Measurements from ENCODE around the gene OR4S2. TPM values are rescaled to one million over a fixed set of nuclear protein-coding genes. Genes with fewer than 3 reads are reported as not detected.

Gene OR4S2
- total and polyA plus RNA-seq, 12 donors: not detected

- 73 to 74% methylated on average over 4 of the region's 4 CpGs for WGBS, 2 donors
- H3K9me3 ChIP-seq: peaks cover 0 to 59% (median 11%) of the 10 kb centered on the region in 11 donors
- ATAC-seq (no peak), DNase-seq (no peak)
- intact Hi-C loops (cut with DNase I): no loop called here
- no peak overlapping the region for H3K4me3 ChIP-seq
- no peak overlapping the region for H3K27ac ChIP-seq
- no peaks in the 10 kb centered on the region for H3K4me1 ChIP-seq
- no peaks in the 10 kb centered on the region for H3K36me3 ChIP-seq
- TF ChIP-seq CTCF (IDR thresholded peaks at IDR 0.05): no peak
- H3K27me3 ChIP-seq: no peaks in the 10 kb centered on the region
Observed at GRCh38 chr11:55701429-55701828, 53.3 kb downstream of the OR4S2 start.

Other genes with a start within 250 kb of the OR4S2 start
- not detected for gene OR4C15, start 93.9 kb upstream of the OR4S2 start, total RNA-seq
- not detected for gene OR4C15, start 93.9 kb upstream of the OR4S2 start, polyA plus RNA-seq
- not detected for gene OR4C16, start 76.2 kb upstream of the OR4S2 start, total RNA-seq
- gene OR4C16, start 76.2 kb upstream of the OR4S2 start, polyA plus RNA-seq: not detected
- gene OR4C11, start 40.7 kb upstream of the OR4S2 start, total RNA-seq: not detected
- gene OR4C11, start 40.7 kb upstream of the OR4S2 start, polyA plus RNA-seq: not detected
- gene OR4P4, start 13.2 kb upstream of the OR4S2 start, total RNA-seq: not detected
- not detected for gene OR4P4, start 13.2 kb upstream of the OR4S2 start, polyA plus RNA-seq
- gene OR4C6, start 13.9 kb downstream of the OR4S2 start, total RNA-seq: not detected
- gene OR4C6, start 13.9 kb downstream of the OR4S2 start, polyA plus RNA-seq: not detected
- gene OR5D13, start 125.1 kb downstream of the OR4S2 start, total RNA-seq: not detected
- gene OR5D13, start 125.1 kb downstream of the OR4S2 start, polyA plus RNA-seq: not detected
- not detected for gene OR5D14, start 147.2 kb downstream of the OR4S2 start, total RNA-seq
- not detected for gene OR5D14, start 147.2 kb downstream of the OR4S2 start, polyA plus RNA-seq
- not detected for gene OR5L1, start 163.0 kb downstream of the OR4S2 start, total RNA-seq
- gene OR5L1, start 163.0 kb downstream of the OR4S2 start, polyA plus RNA-seq: not detected
- gene OR5D18, start 171.3 kb downstream of the OR4S2 start, total RNA-seq: not detected
- gene OR5D18, start 171.3 kb downstream of the OR4S2 start, polyA plus RNA-seq: not detected
- not detected for gene OR5L2, start 178.9 kb downstream of the OR4S2 start, total RNA-seq
- gene OR5L2, start 178.9 kb downstream of the OR4S2 start, polyA plus RNA-seq: not detected
- not detected for gene OR5D16, start 190.4 kb downstream of the OR4S2 start, total RNA-seq
- not detected for gene OR5D16, start 190.4 kb downstream of the OR4S2 start, polyA plus RNA-seq
- gene TRIM51, start 235.0 kb downstream of the OR4S2 start, total RNA-seq: not detected
- not detected for gene TRIM51, start 235.0 kb downstream of the OR4S2 start, polyA plus RNA-seq